A172 (cell line): ENCODE data around the gene HBB. TPM values are rescaled to one million over a fixed set of nuclear protein-coding genes. Genes with fewer than 3 reads are reported as not detected.
"Not testable (repeated sequence)": the region's sequence is repeated elsewhere in the genome, so short reads cannot be mapped to it uniquely, and the experiment has no call there.

Experiments used
- DNase-seq: peaks from one replicate; pipeline ENCODE4 v3.0.0-alpha.2; 2015; ENCODE audit warnings: low spot score
- total RNA-seq: library from RNA; depleted of rRNA; stranded (reverse); fragments of >200 nt; shearing (Covaris generic); gene quantifications from 2 replicates; pipeline ENCODE4 v1.2.3, GENCODE V29; 2014; rRNA removed

Gene HBB
- total RNA-seq = not detected in 2 replicates

DNA sequence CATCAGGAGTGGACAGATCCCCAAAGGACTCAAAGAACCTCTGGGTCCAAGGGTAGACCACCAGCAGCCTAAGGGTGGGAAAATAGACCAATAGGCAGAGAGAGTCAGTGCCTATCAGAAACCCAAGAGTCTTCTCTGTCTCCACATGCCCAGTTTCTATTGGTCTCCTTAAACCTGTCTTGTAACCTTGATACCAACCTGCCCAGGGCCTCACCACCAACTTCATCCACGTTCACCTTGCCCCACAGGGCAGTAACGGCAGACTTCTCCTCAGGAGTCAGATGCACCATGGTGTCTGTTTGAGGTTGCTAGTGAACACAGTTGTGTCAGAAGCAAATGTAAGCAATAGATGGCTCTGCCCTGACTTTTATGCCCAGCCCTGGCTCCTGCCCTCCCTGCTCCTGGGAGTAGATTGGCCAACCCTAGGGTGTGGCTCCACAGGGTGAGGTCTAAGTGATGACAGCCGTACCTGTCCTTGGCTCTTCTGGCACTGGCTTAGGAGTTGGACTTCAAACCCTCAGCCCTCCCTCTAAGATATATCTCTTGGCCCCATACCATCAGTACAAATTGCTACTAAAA, at the start of gene HBB:
Gene HBB (minus strand): TSS at position 340 of the 579 bp plus-strand sequence. CDS start 50 bp downstream, at position 290.
- no peak for DNase-seq

DNA sequence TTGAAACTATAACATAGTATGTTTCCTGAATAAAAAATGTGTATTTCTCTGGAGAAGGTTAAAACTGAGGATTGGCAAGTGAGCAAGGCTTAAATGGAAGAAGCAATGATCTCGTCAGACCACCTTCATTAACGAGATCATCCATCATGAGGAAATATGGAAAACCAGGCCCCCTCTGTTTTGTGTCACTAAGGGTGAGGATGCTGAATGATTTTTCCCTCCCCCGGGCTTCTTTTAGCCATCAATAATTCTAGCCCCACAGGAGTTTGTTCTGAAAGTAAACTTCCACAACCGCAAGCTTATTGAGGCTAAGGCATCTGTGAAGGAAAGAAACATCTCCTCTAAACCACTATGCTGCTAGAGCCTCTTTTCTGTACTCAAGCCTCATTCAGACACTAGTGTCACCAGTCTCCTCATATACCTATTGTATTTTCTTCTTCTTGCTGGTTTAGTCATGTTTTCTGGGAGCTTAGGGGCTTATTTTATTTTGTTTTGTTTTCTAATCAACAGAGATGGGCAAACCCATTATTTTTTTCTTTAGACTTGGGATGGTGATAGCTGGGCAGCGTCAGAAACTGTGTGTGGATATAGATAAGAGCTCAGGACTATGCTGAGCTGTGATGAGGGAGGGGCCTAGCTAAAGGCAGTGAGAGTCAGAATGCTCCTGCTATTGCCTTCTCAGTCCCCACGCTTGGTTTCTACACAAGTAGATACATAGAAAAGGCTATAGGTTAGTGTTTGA, 48.7 kb upstream of the HBB start:
- no peak for DNase-seq

DNA sequence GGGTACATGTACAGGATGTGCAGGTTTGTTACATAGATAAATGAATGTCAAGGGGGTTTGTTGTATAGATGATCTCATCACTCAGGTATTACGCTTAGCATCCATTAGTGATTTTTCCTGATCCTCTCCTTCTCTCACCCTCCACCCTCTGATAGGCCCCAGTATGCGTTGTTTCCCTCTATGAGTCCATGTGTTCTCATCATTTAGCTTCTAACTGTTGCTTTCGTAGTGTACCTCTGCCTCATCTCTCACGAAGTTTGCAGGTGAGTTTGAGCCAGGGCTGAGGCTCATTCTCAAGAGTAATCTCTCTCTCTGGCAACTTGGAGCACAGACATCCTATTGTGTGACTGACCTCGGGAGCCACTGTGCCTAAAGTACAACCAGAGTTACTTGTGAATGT, 47.5 kb upstream of the HBB start:
- DNase-seq = peak; percentile 46

DNA sequence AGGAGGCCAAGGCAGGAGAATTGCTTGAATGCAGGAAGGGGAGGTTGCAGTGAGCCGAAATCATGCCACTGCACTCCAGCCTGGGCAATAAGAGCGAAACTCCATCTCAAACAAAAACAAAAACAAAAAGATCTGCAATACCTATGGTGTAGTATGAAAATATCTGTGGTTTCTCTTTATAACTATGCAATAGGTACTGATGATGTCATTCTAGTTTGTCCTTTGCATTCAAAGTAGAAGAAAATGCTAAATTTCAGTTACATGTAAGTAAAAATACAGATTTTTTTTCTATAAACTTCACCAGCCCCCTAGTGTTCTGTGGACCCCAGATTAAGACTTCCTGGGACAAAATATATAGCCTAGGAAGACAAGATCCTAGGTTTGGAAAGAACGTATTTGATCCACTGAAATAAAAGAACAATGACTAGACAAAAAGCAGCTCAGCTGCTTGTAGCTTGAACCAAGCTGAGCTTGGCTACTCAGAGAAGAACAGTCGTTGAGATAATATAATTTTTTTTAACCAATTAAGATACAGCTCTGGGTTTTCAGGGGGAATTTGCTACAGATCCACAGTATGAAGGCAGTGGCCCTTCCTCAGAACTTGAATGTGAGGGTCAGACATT, 45.6 kb upstream of the HBB start:
- DNase-seq = no peak

- DNase-seq = no peak
Observed at GRCh38 chr11:5269715-5270147, 42.9 kb upstream of the HBB start, which contains the start of gene HBE1. TSS of gene HBE1 (minus strand) at chr11:5269945. CDS start at chr11:5269890, 55 bp downstream.

DNA sequence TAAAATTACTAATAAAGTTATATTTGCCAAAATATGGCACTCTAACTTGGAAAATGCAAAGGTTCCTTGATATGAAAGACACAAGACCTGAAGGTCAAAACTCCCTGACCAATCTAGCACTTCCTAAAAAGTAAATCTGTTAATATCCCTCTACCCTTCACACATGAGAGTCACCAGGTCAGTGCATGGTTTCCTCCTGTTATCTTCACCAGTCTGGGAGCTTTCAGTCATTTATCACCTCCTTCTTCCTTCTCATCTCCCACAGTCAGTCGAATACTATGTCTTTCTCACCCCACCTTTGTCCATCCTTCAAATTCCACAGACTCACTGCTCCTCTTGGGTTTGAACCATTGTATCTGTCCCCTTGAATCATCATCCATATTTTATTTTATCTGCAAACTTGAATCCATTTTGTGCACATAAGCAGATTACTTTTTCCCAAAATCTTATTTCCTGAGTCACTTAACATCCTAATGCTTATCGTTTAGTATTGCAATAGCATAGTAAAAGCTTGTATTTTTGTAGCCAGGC, 40.2 kb upstream of the HBB start:
- no peak for DNase-seq

GRCh38 chr11:5266609-5267008, 39.7 kb upstream of the HBB start:
- no peak for DNase-seq

- no peak for DNase-seq
Observed at GRCh38 chr11:5265832-5266231, 39.0 kb upstream of the HBB start.

GRCh38 chr11:5258543-5259262, 31.8 kb upstream of the HBB start:
- no peak for DNase-seq

DNA sequence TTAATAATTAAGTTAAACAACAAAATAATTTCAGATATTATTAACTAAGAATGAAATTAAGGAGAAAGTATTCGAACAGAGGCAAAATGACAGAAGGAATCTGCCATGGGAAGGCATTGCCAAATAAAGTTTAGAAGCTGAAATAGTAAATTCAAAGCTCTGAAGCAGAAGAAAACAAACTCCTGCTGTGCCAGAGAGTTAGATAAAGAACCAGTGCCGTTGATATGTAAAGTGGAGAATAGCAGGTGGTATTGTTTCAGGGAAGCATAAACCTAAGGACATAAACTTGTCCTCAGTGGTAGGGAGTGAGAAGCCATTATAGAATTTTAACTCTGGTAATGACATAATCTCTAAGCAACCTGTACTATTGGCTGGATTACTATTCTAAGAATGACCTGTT, 30.4 kb upstream of the HBB start:
- no peak for DNase-seq

- DNase-seq = not testable (repeated sequence)
Observed at GRCh38 chr11:5254646-5255413, 28.0 kb upstream of the HBB start, which contains the start of gene HBG2. TSS of gene HBG2 (minus strand) at chr11:5254781. CDS start at chr11:5254728, 53 bp downstream.

GRCh38 chr11:5254023-5254422, 27.2 kb upstream of the HBB start:
- DNase-seq = not testable (repeated sequence)

DNA sequence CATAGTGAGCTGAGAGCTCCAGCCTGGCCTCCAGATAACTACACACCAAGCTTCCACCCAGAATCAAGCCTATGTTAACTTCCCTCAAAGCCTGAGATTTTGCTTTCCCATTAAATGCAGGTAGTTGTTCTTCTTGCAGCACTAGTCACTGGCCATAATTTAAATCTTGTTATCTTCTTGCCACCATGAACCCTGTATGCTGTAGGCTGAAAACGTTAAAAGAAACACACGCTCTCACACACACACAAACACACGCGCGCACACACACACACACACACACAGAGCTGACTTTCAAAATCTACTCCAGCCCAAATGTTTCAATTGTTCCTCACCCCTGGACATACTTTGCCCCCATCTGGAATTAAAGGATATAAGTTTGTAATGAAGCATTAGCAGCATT, 26.6 kb upstream of the HBB start:
- DNase-seq = not testable (repeated sequence)

DNA sequence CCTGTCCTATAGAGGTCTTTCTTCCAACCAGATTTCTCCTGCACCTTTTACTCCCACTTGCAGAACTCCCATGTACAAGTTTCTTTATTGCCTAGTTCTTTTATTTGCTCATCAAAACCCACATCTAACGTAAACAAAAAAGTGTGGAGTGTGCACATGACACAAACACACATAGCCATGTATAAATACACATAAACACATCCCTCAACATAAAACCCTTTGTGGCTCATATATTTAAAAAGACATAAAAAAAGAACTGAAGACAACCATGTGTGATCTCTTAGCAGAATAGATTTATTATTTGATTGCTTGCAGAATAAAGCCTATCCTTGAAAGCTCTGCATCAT, 26.0 kb upstream of the HBB start:
- DNase-seq = no peak

GRCh38 chr11:5252192-5252918, 25.5 kb upstream of the HBB start:
- no peak for DNase-seq

GRCh38 chr11:5251746-5252145, 24.9 kb upstream of the HBB start:
- no peak for DNase-seq

DNA sequence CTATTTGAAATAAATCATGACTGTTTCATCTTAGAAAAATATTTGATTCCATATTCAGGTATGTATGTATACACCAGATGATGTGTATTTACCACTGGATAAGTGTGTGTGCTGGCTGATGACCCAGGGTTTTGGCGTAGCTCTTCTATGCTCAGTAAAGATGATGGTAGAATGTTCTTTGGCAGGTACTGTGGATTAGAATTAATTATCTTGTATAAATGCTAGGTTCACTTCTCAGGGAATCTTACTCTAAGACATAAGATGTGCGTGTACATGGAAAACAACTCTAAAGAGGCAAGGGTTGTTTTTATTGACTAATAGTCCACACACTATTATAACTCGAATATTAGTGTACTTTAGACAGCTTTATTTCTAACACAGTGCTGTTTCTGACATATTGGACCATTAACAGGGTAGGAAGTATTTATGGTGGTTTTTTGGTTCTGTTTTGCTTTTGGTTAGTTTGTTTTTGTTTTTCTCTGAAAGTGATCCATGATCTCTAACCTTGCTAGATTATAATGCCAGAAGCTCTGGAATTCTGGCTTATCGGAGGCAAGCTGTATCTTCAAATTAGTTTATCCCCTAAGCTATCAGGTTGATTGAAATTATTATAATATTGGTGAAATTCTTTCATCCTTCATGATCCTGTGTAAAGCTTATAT, 23.8 kb upstream of the HBB start:
- DNase-seq = no peak

- not testable (repeated sequence) for DNase-seq
Observed at GRCh38 chr11:5249807-5250396, 23.0 kb upstream of the HBB start, which contains the start of gene HBG1. TSS of gene HBG1 (minus strand) at chr11:5249857. CDS start at chr11:5249804, 53 bp downstream.

GRCh38 chr11:5248498-5248897, 21.6 kb upstream of the HBB start:
- DNase-seq = not testable (repeated sequence)
